ENCODE results near the gene UBE2C.

- TF ChIP-seq CTCF (IDR thresholded peaks at IDR 0.05) (no peak), POLR2AphosphoS5 (IDR thresholded peaks at IDR 0.05; ENCODE audit: low read depth, low read length) (peak; percentile 85), SIN3A (IDR thresholded peaks at IDR 0.05; ENCODE audit: borderline replicate concordance, insufficient read depth, low read depth, low read length) (peak; percentile 9; the same call in 1 of the 2 replicates), REST (IDR thresholded peaks at IDR 0.05; ENCODE audit: insufficient read depth in 1 of 2, low read depth in 2 of 2, low read length in 1 of 2) (no peak), TCF7L2 (IDR thresholded peaks at IDR 0.05; ENCODE audit: low read depth, low read length) (no peak)
These were observed 44.9 kb downstream of the UBE2C start, which contains the start of the genes ACOT8 and ZSWIM3 for GRCh38 chr20:45857114-45857881.
